Measurements from ENCODE around the gene ANKS1A.

Gene ANKS1A

DNA sequence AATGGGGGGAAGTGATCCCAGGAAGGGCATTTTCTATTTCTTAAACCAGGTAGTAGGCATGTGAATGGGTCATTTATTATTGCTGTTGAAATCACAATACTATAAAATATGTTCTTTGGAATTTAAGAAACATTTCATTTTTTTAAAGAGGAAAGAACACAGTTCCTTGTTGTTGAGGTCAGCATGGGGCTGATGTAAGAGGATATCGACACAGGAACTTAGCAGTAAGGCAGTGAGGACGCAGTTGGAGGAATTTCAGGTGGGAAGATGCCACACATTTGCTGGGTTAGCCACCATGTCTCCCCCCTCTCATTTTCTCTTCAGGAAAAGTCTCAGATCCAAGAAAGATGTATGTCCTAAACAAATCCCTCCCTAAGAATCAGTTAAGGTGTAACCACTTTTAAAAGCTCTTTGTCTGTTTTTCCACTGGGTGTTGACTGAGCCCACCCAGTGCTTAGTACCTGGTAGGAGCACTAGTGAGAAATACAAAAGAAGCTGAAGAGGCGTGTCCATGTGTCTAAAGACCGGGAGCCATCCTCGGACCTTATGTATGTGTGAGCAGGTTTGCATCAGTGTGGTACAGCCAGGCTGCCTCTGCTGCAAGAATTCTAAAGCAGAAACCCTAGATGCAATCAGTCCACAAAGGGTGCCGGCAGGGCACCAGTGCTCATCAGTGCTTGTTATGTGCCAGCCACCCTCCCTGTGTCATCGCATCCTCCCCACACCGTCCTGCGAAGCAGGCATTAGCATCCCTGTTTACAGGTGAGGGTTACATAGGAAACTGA lies 153.2 kb downstream of the ANKS1A start:
- no peak for DNase-seq (ENCODE audit: low read depth)

DNA sequence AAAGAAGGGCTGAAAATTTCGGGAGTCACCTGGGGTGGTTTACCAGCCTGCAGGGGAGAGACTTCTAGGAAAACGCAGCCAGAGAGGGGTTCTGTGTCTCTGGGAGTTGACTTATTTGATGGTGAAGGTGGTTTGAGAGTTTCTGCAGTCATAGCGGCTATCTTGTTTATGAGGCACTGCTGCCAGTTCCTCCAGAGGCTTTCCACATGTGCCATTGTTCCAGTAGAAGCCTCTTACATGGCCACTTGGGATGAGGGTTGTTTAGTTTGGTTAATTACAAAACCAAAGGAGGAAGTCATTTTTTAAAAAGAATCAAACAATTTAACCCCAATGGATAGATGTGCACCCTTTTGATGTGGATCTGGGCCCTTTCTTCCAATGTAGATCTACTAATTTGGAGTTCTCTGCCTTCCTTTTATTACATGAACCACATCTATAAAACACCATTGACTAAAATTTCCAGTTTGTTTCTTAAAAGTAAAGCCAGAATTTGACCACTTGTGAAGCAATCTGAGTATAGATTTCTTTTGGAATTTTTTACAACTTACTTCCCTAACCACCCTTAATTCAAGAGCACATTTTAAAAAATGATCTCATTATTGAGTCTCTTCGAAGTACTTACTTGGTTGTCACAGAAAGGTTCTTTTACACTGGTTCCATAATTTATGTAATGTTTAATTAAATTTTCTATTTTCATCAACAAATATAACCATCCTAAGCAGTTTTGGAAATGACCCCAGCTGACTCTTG lies 154.5 kb downstream of the ANKS1A start:
- DNase-seq (ENCODE audit: low read depth) = no peak

GRCh38 chr6:35044145-35044745 lies 155.2 kb downstream of the ANKS1A start:
- no peak for DNase-seq (ENCODE audit: low read depth)

- no peak for DNase-seq (ENCODE audit: low read depth)
These were observed 155.8 kb downstream of the ANKS1A start for GRCh38 chr6:35044761-35045421.

DNA sequence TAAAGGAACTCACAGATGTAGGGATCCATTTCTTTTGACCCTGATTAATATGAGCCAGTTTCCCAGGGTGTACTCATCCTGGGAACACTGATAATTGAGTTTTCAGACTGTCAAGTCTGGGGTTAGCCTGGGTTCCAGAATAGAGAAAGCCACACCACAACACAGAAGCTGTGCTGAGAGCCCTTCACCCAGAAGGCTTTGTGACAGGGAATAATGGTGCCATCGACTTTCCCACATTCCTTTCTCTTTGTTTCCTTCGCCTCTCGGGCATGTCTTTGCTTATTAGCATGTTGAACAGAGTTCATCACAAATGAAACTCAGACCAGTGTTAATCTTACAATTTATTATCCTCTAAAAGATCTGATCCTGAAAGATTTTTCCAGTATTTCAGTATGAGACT lies 157.0 kb downstream of the ANKS1A start:
- no peak for DNase-seq (ENCODE audit: low read depth)

DNA sequence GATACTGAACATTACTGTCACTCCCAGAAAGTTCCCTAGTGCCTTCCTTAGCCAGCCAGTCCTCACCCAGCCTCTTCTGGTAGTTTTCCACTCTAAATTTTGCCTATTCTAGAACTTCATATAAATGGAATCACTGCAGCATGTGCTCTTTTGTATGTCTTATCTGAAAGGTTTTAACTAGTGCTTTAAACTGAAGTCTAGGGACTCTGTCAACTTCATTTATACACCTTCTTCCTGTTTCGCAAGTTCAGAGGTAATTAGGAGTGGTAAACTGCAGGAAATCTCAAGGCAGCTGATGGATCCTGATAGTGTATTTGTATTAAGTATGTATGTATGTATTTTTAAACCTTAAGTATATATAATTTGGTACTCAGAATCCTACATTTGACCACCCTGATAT lies 157.8 kb downstream of the ANKS1A start:
- no peak for DNase-seq (ENCODE audit: low read depth)

GRCh38 chr6:35047265-35048011 lies 158.4 kb downstream of the ANKS1A start:
- DNase-seq (ENCODE audit: low read depth) = no peak

- DNase-seq (ENCODE audit: low read depth) = no peak
These were observed 159.1 kb downstream of the ANKS1A start for GRCh38 chr6:35048031-35048613.

DNA sequence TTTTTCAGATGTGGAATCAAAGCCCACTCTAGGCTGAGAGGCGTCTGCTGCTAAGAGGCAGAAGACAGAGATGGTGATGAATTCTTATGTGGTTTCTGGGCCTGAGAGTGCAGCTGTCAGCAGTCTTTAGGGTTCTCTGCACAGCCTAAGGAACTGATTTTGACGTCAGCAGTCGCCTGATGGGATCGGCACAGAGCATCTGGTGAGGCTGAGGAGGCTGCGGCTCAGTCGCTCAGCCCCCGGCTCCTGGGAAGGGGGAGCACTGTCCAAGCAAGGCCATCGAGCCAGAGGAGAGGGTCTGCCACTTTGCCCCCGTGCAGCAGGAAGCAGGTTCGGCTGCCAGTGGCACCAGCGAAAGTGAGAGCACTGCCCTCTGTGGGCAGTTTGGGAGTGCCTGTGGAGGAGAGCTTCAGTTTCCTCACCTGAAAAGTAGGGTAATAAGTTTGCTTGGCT lies 159.6 kb downstream of the ANKS1A start:
- DNase-seq (ENCODE audit: low read depth) = no peak

- no peak for DNase-seq (ENCODE audit: low read depth)
These were observed 160.2 kb downstream of the ANKS1A start for GRCh38 chr6:35049156-35049735.

DNA sequence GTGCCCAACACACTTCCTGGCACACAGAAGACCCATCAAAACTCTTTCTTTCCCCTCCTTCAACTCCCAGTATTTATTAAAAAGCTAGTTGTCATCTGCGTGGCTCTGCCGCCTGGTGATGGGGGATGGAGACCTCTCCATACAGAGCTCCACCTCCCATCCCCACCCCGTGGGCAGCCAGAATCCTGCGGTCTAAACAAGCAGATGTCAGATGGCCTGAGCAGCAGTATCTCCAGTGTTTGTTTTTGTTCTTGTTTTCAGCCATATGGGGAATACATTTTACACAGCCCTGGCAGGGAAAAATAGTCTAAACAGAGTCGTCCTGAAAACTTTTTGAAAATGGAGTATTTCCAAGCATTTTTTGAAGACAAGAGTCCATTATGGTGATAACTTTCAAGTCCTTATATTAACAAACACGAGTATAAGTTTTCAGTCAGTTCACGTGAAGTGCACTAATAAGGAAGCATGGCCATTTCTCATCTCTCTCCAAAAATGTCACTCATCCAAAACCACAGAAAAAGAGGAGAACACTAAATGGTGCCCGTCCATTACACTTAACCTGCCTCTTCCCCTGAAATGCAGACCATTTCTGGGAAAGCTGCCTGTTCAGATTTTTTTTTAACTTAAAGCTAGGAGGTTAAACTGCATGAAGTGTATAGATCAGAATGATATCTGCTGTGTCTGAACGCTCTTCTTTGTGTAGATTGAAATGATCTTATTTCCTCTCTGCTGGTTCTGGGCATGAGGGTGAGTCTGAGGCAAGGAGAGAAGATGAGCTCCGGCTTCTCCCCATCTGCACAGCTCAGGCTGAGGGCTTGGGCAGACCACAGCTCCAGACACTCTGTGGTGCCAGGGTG lies 161.1 kb downstream of the ANKS1A start:
- DNase-seq (ENCODE audit: low read depth) = no peak

DNA sequence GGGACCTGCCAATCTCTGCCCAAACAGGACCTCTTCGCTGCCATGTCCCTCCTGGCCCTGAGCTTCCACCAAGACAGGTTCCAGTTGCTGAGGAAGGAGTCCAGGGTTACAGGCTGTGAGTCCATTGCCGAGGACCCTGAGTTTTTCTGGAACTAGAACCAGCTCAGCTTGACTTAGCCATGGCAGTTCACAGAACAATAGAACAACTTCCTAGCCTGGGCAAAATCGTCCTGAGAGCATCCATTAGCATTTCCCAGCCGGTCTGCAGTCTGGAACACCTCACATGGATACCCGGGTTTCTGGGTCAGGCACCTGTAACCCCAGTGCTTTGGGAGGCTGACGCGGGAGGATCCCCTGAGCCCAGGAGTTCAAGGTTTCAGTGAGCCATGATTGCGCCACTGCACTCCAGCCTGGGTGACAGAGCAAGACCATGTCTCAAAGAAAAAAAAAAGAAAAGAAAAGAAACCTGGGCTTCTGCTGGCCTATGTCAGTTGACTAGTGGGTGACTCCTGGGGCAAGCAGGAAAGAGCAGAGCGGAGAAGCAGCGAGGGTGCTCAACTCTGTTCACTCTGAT lies 161.8 kb downstream of the ANKS1A start:
- DNase-seq (ENCODE audit: low read depth) = no peak

GRCh38 chr6:35051396-35051795 lies 162.3 kb downstream of the ANKS1A start:
- no peak for DNase-seq (ENCODE audit: low read depth)

DNA sequence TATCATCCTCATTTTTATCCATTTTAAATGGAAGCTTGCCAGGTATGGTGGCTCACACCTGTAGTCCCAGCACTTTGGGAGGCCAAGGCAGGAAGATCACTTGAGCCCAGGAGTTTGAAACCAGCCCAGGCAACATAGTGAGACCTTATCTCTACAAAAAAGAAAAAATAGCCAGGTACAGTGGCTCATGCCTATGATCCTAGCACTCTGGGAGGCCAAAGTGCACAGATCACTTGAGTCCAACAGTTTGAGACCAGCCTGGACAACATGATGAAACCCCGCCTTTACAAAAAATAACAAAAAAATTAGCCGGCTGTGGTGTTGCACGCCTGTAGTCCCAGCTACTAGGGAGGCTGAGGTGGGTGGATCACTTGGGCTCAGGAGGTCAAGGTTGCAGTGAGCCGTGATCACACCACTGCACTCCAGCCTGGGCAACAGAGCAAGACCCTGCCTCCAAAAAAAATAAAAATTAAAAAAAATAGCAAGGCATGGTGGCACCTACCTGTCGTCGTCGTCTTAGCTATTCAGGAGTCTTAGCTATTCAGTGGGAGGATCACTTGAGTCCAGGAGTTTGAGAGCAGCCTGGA lies 163.0 kb downstream of the ANKS1A start:
- DNase-seq (ENCODE audit: low read depth) = no peak

GRCh38 chr6:35052694-35053565 lies 163.9 kb downstream of the ANKS1A start:
- no peak for DNase-seq (ENCODE audit: low read depth)

DNA sequence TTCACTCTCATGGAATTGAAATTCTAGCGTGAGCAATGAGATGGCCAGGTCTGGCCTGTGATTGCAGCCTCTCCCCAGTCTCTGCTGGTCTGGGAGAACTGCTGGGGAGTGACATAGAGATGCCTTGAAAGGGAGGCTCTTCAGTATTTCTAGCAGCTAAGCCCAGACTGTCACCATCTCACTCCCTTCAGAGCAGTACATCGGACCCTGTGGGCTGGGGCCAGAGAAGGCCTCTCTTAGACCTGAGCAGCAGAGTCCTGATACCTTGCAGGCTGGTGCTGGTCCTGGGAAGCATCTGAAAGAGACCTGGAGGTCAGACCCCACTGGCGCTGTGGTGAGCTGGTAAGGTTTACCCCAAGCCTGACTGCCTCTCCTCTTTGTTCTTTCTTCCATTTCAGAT lies 164.6 kb downstream of the ANKS1A start:
- no peak for DNase-seq (ENCODE audit: low read depth)

GRCh38 chr6:35054106-35054742 lies 165.2 kb downstream of the ANKS1A start:
- no peak for DNase-seq (ENCODE audit: low read depth)

DNA sequence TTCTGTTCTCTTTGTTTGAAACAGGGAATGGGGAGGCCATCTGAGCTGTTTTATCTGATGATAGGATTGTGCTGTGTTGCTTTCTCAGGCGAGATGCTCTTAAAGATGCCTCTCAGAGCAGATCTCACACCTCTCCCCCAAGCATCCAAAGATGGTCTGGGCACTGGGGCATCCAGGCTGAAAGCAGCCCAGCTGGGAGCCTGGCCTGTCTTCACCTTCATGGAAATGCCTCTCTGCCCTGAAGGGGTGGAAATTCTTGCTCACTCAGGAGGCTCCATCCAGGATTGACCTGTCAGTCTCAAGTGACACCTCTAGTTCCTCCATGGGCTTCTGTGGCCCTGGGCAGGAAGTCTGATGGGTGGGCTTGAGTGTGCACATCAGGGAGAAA lies 165.7 kb downstream of the ANKS1A start:
- no peak for DNase-seq (ENCODE audit: low read depth)
